Stimulated activated CD8-positive, alpha-beta memory T cell treated with anti-CD3 and anti-CD28 coated beads, Interleukin-15, amount 100 ng/mL, for 1 hour (primary cell): ENCODE data around the gene TRPM3.

ENCODE experiments used
- DNase-seq: peaks from one replicate; pipeline ENCODE4 v3.0.0-alpha.2; 2020; ENCODE audit warnings: low read depth

The TRPM3 gene

DNA sequence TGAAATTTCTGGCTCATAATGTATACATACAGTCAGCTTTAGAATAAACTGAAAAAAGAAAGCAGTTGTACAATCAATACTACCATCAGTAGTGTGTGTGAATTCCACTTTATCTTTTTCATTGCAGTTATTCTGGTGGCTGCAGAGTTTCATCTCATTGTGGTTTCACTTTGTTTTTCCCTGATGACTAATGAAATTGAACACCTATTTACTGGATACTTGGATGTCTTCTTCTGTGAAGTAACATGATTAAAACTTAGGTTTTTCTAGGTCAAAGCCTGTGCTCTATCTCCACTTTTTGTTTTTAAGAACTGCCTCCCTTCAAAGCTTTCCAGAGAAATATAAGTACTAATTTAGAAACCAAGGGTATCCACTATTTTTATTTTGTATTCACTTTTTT, 174.3 kb downstream of the TRPM3 start:
- DNase-seq = no peak

DNA sequence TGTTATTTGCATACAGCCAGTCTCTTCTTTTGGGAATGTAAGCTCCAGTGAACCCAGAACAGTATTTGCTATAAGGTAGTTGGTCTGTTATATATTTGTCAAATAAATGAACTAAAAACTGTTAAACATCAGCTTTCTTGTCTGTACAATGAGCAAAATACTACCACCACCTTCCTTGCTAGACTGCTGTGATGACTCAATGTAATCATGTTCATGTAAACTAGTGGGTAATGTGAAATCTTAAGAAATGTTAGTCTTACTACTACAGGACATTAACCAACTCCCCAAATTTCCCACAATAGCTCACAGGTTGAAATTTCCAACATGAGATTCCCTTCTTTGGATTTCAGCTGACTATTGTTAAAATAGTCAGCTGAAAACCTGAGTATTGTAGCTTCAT, 176.1 kb downstream of the TRPM3 start:
- DNase-seq = no peak

DNA sequence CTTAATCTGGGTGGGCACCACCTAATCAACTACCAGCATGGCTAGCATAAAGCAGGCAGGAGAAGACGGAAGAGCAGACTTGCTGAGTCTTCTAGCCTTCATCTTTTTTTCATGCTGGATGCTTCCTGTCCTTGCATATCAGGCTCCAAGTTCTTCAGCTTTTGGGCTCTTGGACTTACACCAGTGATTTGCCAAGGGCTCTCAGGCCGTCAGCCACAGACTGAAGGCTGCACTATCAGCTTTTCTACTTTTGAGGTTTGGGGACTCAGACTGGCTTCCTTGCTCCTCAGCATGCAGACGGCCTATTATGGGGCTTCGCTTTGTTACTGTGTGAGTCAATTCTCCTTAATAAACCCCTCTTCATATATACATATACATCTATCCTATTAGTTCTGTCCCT, 180.2 kb downstream of the TRPM3 start:
- no peak for DNase-seq

DNA sequence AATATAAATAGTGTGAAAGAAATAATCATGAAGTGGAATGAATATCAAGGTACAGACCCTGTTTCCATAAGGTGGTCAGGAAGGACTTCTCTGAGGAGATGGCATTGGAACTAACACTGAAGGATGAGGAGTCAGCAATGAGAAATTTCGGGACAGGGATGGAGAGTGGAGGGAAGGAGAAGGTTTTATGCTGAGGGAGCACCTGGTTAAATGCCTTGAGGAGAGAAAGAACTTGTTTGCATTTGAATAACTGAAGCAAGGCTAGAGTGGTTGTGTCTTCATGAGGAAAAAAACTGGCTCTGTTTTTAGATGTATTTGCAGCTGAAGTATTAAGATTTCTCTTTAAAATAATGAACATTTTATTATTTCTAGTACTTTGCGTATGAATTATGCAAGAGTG, 180.8 kb downstream of the TRPM3 start:
- DNase-seq = no peak

DNA sequence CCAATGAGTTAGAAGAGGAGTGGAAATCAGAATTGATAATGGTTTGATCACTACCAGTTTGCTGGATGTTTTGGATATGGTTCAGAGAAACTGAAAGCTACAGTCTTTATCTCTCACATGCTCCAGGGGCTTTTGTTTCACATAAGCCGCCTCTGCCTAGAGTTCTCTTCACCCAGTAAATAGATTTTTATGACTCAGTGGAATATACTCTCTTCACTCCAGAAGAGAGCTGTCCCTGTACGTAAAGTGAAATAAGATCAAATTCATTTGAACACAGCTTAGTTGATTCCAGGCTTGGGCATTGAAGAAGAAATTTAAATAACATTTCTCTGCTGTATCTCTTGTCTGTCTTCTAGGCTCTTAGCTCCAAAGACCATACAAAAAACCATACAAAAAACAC, 184.9 kb downstream of the TRPM3 start:
- no peak for DNase-seq

DNA sequence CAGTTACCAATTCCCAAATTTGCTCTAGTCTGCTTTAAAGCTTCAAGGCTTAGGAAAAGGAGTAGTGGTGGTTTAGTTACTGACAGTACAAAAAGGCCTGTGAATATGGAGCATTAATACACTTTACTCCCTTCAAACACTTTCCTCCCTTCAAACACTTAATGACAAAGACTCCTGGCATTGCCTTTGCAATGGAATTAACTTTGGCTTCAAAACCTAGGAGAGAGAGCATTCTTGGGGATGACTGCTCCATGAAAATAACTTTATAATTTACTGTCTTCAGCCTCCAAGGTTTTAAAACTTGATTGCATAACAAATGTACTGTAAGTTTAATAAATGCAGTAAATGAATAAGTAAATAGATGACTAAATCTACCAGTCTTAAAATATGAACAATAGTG, 185.6 kb downstream of the TRPM3 start:
- DNase-seq = no peak

DNA sequence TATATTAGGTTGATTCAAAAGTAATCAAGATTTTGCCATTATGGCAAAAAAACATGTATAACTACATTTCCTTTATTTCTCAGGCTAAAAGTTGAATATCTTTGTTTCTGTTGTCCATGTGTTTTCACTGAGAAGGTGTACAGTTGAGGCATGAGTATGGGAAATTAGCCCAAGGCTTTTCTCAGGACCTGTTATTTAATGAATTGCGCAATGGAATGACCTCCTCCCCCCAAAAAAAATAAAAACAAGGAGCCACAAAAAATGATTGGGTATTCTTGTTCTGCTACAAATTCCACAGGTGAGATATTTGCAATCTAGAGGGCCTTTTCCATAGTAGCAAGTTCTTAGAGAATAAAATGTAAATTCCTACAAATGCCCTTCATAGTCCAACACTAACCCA, 186.8 kb downstream of the TRPM3 start:
- DNase-seq = no peak

DNA sequence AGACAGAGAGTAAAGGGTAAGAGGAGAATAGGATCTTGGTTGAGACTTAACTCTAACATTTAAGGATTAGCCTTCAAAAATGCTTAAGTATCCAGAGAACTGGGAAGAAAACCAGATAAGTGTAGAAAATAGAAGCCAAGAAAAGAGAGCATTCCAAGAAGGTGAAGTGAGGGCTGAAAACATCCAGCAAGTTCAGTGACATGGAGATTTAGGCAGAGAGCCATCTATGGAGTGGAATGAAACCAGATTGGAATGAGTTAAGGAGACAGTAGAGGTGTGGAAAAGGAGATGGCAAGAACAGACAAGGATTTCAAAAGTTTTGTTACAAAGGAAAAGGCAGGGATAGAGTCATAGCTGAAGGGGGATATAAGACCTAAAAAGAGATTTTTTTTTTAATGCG, 188.1 kb downstream of the TRPM3 start:
- DNase-seq = no peak

DNA sequence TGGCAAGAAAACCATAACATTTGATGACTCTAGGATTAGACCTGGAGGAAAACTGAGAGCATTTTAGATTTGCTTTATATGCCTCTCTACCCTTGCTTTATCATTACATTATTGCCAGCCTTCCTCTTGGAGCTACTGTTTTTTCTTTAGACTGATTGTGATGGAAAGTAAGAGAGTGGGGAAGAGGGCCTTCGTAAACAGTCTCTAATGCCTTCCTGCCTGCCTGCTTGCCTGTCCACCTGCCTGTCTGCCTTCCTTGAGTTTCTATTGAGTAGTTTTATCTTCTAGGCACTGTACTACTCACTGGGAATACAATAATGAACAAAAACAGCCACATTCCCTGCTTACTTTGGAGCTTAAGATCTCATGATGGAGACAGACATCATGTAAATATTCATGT, 189.3 kb downstream of the TRPM3 start:
- no peak for DNase-seq

DNA sequence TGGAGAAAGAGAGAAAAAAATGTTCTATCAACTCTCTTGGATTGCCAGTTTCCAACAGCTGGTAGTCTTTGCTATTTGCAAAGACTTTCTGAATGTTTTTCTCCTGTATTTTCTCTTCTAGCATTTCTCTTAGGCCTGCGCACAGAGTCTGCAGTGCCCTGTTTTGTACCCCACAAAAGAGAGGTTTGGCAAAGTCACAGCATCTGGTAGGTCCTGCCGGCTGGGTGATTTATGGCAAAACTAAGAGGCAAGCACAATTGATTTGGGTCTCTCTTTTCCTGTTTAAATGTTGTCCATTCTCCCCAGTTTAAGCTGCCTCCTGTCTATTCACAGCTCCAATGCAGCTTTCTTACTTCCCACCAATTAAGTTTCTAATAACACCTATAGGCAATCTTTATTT, 193.9 kb downstream of the TRPM3 start:
- DNase-seq = no peak

DNA sequence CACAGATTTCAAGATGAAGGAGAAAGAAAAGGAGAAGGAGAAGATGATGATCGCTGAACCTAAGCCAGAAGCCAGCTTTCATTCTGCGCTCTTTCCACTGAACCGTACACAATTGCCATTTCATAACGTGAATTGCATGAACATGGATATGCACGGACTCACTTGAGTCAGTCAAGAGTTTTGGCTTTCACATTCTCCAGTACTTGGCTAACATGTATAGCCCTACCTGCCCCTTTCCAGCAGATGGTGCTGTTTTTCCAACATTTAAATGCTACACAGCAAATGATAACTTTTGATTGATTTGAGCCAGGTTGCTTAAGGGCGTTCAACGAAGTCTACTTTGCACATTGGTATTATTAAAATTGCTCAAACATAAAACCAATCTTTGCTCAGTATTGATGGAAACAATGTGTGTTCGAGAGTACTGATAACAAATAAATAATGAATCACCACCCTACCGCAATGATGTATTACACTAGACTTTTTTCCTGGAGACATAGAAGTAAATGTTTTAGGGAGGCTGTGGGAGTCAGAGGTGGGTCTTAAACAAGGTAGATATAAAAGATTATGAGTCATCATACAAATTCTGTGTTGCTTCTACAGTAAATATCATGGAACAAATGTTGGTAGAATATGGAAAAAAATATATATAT, 196.4 kb downstream of the TRPM3 start:
- DNase-seq = no peak

DNA sequence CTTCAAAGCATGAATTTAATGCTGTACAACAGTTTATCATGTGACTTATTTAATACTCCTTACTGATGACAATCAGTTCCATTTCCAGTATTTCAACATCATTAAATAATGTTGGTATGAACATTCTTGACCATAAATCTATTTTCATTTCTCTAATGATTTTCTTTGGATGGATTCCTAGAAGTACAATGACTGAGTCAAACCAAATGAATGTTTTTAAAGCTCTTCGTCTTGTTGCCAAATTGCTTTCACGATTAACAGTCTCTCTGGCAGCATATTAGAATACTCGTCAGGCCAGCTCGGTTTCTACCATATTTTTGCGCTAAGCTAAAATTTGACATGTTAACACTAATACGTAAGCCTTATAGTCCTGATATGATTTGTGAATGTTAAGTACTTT, 197.0 kb downstream of the TRPM3 start:
- DNase-seq = no peak

DNA sequence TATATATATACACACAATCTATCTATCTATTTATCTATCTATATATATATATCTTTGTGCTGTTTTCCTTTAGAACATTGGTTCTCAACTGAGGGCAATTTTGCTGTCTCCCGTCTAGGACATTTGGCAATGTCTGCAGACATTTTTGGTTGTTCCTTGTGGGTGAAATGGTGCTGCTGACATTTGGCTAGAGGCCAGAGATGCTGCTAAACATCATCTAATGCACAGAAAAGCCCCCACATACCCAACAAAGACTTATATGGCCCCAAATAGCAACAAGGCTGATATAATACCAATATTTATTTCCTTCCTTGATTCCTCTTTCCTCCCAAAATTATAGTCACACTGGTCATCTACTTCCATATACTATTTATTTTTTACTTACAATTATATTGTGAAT, 197.5 kb downstream of the TRPM3 start:
- DNase-seq = no peak

DNA sequence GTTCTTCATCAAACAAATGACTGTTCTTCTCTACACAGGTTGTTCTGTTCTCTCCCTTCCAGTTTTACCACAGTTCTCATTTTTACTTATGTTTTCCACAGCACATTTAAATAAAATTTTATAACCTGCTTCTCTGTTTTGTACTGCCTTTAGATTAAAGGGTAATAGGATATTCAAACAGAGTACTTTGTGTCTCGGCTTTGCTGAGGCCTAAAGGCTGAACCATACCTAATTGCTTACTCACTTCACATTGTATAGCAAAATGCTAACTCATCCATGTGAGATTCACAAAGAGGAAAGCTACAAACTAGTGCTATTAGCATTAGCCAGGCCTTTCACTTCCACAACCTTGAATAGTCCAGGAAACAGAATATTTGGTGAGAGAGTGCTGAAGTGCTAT, 200.3 kb downstream of the TRPM3 start:
- no peak for DNase-seq

DNA sequence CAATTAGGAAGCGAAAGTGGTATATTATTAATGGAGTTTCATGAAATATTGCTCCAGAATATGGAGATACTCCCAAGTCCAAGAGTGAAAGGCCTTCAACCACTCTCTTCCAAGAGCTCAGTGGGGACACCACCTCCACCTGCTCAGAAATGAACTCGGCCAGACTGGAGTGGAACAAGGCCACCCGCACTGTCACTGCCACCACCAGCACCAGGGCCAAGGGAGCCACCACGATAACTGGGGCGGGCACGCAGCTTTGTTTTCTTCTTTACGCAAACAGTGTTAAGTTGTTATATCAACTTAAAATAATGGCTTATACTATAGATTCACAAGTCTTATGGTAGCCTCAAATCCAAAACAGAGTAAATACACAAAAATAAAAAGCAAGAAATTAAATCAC, 204.1 kb downstream of the TRPM3 start:
- no peak for DNase-seq

DNA sequence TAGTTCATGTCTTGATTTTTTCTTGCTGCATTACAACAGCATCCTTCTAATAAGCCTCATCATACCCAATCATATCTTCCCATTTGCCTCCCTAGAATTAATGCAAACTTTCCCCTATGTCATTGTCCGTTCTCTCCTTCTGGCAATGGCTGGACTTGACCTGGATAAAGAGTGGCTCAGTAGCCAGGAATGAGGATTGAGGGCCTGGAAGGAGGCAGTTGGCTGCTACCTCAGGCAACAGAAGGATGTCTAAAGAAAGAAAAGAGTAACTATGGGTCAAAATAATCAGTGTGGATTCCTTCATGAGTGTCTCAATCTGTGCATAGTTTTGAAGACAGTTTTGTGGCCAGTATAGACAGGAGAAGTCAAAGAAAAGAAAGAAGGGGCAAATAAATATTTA, 209.6 kb downstream of the TRPM3 start:
- DNase-seq = no peak

DNA sequence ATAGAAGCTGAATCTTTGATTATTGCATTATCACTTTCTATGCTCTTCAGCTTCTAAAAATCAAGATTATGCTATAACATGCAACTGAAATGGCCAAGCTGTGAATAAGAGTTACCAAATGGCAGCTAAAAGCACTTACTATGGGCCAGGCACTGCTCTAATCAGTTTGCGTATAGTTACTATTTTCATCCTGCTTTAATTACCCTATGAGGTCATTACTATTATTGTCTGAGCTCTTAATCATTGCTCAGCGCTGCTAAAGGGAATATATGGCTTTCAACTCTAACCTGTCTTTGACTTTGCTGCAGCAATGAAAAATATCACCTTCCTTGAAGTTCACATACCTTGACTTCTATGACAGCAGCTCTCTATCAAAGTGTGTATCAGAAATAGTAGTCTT, 210.8 kb downstream of the TRPM3 start:
- no peak for DNase-seq

DNA sequence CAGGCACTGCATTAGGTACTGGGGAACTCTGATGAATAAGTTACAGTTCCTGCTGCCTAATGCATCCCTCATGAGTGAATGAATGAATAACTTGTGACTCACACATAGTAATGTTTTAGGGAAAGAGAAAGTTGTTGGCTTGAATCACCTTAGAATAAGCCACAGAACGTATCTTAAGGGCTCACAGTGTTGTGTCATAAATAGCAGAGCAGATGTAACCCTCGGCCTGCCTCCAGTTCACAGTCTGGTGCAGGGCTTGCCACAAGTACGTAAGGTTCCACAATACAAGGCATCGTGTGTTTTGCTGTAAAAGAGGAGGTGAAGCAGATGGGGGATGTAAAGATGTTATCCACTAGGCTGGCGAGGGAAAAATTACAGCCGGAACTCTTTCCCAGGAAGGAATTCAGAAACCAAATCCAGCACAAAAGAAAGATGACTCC, 218.7 kb downstream of the TRPM3 start:
- no peak for DNase-seq

DNA sequence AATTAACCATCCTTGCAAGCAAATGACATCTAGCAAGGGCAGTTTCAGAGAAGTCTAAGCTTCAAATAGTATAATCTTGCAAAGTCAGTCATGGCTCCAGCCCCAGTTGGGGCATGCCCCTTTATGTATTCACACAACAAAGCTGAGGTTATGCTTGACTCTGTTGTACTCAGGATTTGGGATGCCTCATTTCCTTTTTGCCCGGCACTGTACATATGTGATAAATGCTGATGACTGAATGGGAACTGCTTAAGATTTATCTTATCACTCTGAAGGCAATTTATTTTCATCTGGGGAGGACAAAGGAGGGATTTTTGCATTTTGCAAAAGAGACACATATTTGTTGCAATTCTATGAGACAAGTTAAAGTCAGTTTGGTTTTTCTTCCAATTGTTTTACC, 219.2 kb downstream of the TRPM3 start:
- DNase-seq = no peak

DNA sequence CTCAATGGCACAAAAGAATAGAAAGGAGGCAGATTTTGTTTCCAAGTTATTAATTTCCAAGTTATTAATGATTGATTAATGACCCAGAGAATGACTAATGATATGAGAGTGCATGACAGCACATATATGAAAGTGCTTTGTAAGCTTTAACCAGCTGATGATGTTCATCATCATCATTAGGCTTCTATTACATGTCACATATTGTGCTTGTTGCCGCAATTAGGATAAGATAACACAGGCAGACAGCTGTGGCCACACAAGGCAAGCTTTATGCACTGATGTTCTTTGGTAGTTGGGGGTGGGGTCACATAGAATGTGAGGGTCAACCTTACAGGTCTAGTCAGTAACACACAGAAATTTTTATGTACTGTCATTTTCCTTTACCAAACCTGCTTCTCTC, 219.7 kb downstream of the TRPM3 start:
- DNase-seq = no peak

DNA sequence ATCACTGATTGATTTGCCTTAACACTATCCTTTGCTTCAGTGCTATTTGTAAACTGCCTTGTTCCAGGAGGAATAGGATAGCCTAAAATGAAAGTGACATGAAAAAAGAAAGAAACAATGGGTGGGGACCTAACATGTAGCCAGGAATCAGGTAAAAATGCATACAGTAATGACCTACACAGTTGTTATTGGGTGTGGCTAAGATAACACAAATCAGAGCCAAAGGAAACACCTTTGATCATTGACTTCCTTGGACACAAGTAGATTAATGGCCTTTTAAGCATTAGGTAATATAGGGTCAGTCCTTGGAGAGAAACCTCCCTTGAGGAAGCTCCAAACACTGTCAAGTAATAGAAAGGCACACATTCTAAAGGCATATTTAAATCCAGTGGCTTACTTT, 220.4 kb downstream of the TRPM3 start:
- DNase-seq = no peak

DNA sequence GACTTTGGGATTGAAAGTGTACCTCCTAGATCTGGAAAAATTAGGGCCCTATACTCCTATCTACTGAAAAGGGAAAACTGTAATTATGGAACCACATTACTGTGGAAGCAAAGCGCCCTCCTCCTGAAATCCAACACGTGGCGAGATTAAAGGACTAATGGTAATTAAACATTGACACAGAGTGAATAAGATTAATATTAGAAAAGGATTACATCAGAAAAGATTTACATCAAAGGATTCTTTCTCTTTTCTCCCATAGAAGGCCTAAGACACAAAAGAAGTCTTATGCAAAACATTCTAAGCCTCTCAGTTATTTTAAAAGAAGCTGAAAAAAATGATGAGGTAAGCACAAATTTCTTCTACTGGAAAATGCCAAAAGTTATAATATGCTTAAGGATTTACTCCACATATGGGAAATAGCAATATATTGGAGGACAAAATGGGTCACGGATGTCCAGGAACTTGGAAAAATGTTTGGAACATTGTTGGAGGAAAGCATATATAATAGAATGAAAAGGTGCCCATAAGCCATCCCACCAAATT, 227.8 kb downstream of the TRPM3 start:
- no peak for DNase-seq

DNA sequence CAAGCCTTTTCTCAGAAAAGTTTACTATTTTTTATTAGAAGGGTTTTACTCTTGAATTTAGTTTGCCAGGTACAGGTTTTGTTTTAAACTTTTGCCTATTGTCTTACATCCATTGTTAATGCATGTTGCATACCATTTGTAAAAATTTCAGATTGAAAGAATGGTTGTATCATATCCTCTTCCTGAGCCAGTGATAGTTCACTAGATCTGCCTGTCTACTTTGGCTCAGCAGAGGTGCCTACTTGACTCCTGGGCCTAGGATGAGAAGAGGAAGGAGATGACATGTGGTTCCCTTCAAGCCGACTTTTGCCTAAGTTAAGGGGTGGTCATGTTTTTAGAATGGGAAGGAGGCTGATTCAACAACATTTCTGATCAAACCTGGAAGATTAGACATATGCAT, 232.9 kb downstream of the TRPM3 start:
- DNase-seq = no peak

DNA sequence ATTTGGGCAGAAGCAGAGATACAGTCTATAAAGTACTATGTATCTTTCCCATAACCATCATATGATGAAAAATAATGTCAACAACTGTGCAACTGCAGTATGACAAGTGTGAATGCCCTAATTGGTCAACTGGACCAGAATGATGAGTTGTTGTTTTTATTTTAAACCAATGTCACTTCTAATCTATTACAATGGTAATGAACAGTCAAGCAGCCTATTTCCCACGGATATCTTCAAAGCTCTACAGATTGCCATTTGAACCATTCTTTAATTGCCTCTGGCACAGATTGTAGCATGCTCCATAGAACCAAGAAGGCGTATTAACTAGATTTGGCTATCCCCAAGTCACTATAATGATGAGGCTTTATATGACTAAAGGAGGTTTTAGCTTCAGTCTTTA, 233.6 kb downstream of the TRPM3 start:
- no peak for DNase-seq
